Measurements from ENCODE around the gene DOCK1.
"Not testable (repeated sequence)": the region's sequence is repeated elsewhere in the genome, so short reads cannot be mapped to it uniquely, and the experiment has no call there.

DNA sequence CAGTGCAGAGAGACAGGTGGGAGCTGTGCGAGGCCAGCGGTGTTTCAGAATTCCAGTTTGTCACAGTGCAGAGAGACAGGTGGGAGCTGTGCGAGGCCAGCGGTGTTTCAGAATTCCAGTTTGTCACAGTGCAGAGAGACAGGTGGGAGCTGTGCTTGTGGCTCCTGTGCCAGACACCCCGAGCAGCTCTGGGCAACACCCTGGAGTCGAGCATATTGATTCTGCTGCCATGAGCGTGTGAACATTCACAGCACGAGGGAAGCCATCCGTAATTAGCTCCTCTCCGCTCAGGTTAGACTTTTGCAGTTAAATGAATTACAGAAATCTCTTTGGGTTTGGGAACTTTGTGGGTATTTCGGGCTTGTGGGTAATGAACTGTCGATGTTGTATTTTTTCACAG lies 11.7 kb downstream of the DOCK1 start:
- TF ChIP-seq, protein P1, sequence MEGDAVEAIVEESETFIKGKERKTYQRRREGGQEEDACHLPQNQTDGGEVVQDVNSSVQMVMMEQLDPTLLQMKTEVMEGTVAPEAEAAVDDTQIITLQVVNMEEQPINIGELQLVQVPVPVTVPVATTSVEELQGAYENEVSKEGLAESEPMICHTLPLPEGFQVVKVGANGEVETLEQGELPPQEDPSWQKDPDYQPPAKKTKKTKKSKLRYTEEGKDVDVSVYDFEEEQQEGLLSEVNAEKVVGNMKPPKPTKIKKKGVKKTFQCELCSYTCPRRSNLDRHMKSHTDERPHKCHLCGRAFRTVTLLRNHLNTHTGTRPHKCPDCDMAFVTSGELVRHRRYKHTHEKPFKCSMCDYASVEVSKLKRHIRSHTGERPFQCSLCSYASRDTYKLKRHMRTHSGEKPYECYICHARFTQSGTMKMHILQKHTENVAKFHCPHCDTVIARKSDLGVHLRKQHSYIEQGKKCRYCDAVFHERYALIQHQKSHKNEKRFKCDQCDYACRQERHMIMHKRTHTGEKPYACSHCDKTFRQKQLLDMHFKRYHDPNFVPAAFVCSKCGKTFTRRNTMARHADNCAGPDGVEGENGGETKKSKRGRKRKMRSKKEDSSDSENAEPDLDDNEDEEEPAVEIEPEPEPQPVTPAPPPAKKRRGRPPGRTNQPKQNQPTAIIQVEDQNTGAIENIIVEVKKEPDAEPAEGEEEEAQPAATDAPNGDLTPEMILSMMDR (IDR thresholded peaks at IDR 0.05), result not testable (repeated sequence)
- not testable (repeated sequence) for TF ChIP-seq EZH2 (IDR thresholded peaks at IDR 0.05)
